HL-60 (cell line): ENCODE data around the gene LCN15.

Experiments
- DNase-seq, 2 experiments: peaks; one replicate each; pipeline ENCODE4 v3.0.0-alpha.2; 2010 to 2020; ENCODE audit warnings: low read depth in 1 of 2, low spot score in 1 of 2
- H3K27ac ChIP-seq: fragments of 250-450 bp; sonication (Bioruptor Pico); replicated peaks from 2 replicates; pipeline ENCODE4 v1.5.1; 2020; ENCODE audit warnings: mild to moderate bottlenecking, moderate library complexity
- H3K27me3 ChIP-seq: fragments of 250-450 bp; sonication (Bioruptor Pico); 2 replicates; pipeline ENCODE4 v1.5.1; 2021; ENCODE audit warnings: mild to moderate bottlenecking, moderate library complexity; ENCODE audit not compliant: insufficient read depth, poor library complexity, severe bottlenecking
- H3K4me3 ChIP-seq: replicated peaks from 2 replicates; pipeline ENCODE4 v1.5.1; 2011; ENCODE audit warnings: mild to moderate bottlenecking, control low read depth, low read length; ENCODE audit not compliant: insufficient read depth
- CTCF ChIP-seq: IDR thresholded peaks from one replicate; pipeline ENCODE4 v1.5.1; 2011; ENCODE audit warnings: low read length, control low read depth, inconsistent platforms; ENCODE audit not compliant: insufficient read depth
- GABPA ChIP-seq: IDR thresholded peaks from 2 replicates; pipeline ENCODE4 v1.6.1; 2012; ENCODE audit warnings: low read depth
- POLR2AphosphoS5 ChIP-seq: IDR thresholded peaks from 2 replicates; pipeline ENCODE4 v1.6.1; 2012; ENCODE audit warnings: low read depth
- REST ChIP-seq: IDR thresholded peaks from 2 replicates; pipeline ENCODE4 v1.6.1; 2012; ENCODE audit warnings: low read depth; ENCODE audit not compliant: insufficient replicate concordance
- SPI1 ChIP-seq: IDR thresholded peaks from 2 replicates; pipeline ENCODE4 v1.6.1; 2012; ENCODE audit warnings: low read depth, mild to moderate bottlenecking, borderline replicate concordance

Gene LCN15

GRCh38 chr9:136806631-136807201, 42.4 kb upstream of the LCN15 start:
- Histone ChIP-seq H3K4me3 (peak overlapping the region; percentile 83), H3K27ac (peak overlapping the region; percentile 87), H3K27me3 (no peaks in the 10 kb centered on the region)
- TF ChIP-seq GABPA = no peak
- no peak for TF ChIP-seq SPI1
- DNase-seq = no peak

GRCh38 chr9:136806067-136806466, 41.7 kb upstream of the LCN15 start:
- TF ChIP-seq SPI1 (no peak), CTCF (no peak), REST (no peak), GABPA (no peak), POLR2AphosphoS5 (no peak)
- H3K27ac ChIP-seq = no peak overlapping the region
- DNase-seq = no peak
- H3K4me3 ChIP-seq = no peak overlapping the region
- H3K27me3 ChIP-seq = peaks cover 3% of the 10 kb centered on the region

GRCh38 chr9:136805207-136805740, 41.0 kb upstream of the LCN15 start:
- Histone ChIP-seq H3K4me3 (no peak overlapping the region), H3K27me3 (peaks cover 5% of the 10 kb centered on the region), H3K27ac (no peak overlapping the region)
- no peak for DNase-seq
- TF ChIP-seq SPI1 = no peak
- TF ChIP-seq REST = no peak
- TF ChIP-seq CTCF = no peak
- TF ChIP-seq POLR2AphosphoS5 = no peak
- no peak for TF ChIP-seq GABPA

- Histone ChIP-seq H3K27me3 (peaks cover 5% of the 10 kb centered on the region), H3K27ac (no peak overlapping the region), H3K4me3 (no peak overlapping the region)
- TF ChIP-seq POLR2AphosphoS5 (no peak), GABPA (no peak), SPI1 (no peak), REST (no peak), CTCF (no peak)
- DNase-seq = no peak
These were observed 40.3 kb upstream of the LCN15 start for GRCh38 chr9:136804509-136805206.
